HL-60 (cell line): ENCODE results near the gene MR1.
"Not testable (repeated sequence)": the region's sequence is repeated elsewhere in the genome, so short reads cannot be mapped to it uniquely, and the experiment has no call there.

ENCODE experiments used
- REST ChIP-seq: IDR thresholded peaks from 2 replicates; pipeline ENCODE4 v1.6.1; 2012; ENCODE audit warnings: low read depth; ENCODE audit not compliant: insufficient replicate concordance
- SPI1 ChIP-seq: IDR thresholded peaks from 2 replicates; pipeline ENCODE4 v1.6.1; 2012; ENCODE audit warnings: low read depth, mild to moderate bottlenecking, borderline replicate concordance
- TF ChIP-seq, protein P1 (sequence below): IDR thresholded peaks from one replicate; pipeline ENCODE4 v1.5.1; 2011; ENCODE audit warnings: low read length, control low read depth, inconsistent platforms; ENCODE audit not compliant: insufficient read depth

- TF ChIP-seq REST, SPI1: not testable (repeated sequence)
- TF ChIP-seq, protein P1, sequence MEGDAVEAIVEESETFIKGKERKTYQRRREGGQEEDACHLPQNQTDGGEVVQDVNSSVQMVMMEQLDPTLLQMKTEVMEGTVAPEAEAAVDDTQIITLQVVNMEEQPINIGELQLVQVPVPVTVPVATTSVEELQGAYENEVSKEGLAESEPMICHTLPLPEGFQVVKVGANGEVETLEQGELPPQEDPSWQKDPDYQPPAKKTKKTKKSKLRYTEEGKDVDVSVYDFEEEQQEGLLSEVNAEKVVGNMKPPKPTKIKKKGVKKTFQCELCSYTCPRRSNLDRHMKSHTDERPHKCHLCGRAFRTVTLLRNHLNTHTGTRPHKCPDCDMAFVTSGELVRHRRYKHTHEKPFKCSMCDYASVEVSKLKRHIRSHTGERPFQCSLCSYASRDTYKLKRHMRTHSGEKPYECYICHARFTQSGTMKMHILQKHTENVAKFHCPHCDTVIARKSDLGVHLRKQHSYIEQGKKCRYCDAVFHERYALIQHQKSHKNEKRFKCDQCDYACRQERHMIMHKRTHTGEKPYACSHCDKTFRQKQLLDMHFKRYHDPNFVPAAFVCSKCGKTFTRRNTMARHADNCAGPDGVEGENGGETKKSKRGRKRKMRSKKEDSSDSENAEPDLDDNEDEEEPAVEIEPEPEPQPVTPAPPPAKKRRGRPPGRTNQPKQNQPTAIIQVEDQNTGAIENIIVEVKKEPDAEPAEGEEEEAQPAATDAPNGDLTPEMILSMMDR, result not testable (repeated sequence)
Measured at GRCh38 chr1:181035210-181035609, 1.4 kb downstream of the MR1 start.
